Measurements from ENCODE around the gene DPM2.
A peak's percentile ranks its signal among the peaks of the same experiment; 100 is the strongest.

DPM2 gene

GRCh38 chr9:127919253-127919815, 18.3 kb downstream of the DPM2 start:
- no peak for DNase-seq (ENCODE audit: low read depth in 2 of 2)

DNA sequence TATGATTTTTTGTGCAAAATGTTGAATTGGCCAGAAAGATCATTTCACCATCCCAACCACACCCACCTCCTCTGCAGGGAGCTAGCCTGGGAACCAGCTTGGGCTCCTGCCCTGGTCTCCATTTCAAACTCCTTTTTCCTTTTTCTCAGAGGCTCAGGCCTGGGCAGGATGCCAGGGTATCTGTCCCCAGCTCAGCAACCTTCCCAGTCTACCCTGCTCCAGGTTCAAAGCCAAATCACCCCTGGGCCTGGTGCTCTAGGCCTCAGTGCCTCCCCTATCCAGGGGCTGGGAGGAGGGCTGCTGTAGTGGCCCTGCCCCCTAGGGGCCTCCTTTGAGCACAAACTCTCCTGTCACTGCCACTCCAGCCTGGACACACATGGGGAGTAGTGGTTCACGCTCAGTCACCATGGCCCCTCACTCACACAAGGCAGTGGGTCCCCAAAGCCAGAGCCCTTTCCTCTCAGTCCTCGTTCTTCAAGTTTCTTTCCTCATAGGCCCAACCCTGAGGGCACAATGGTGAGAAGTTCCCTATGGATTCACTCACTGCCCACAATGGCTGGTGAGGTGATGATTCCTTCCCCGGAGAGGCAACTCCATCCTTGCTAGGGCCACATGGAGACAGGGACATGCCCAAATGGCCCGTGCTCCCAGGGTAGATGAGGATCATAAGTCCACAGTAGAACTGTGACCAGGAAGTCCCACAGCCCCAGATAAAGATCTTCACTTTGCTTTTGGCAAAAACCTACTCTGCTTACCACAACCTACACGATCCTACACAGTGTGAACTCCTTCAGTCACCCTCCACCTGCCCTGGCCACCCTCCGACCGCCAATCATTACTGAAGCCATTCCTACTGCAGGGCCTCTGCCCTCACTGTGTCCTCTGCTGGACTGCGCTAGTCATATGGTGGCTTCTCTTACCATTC, 19.2 kb downstream of the DPM2 start:
- DNase-seq (ENCODE audit: low read depth in 2 of 2) = no peak

GRCh38 chr9:127917603-127918002, 20.1 kb downstream of the DPM2 start:
- no peak for DNase-seq (ENCODE audit: low read depth in 2 of 2)

DNA sequence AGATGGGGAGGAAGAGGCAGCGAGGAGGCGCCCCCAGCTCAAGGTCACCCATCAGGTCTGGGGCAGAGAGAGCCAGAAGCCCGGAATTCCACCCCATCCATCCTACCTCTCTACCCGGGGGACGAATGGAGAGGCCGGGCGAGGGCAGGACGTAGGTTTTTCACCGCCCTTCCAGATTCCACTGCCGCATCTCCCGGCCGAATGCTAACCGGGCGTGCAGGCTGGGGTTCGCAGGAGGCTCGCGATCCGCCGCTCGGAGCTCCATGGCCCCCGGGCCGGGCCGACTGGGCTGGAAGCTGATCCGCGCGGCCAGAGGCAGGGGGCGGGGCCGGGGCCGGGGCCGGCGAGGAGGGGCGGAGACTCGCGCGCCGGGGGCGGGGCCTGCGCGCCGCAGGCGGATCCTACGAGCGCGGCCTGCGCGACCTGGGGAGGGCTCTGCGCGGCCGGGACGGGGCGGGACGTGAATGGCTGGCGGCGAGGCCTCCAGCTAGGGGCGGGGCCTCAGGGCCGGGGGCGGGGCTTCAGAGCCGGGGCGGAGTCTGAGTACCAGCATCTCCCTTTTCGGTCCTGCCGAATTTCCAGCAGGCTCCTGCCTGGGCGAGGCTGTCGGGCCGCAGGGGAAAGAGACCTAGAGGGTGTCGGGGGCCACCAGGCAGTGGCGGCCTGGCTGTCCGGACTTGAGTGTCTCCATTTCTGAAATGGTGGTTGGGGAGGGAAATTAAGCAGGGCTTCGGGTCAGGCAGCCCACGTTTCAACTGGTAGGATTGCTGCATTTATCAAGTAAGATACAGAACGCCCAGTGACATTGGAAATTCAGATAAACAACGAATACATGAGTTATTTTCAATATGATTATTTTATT, 20.7 kb downstream of the DPM2 start, which contains the start of gene ST6GALNAC4:
Gene ST6GALNAC4, minus strand, starts transcription at position 322 of the 862 bp plus-strand sequence. CDS start 622 bp downstream, outside the sequence.
- DNase-seq (ENCODE audit: low read depth in 2 of 2) = peak; percentile 86 to 91

- no peak for DNase-seq (ENCODE audit: low read depth in 2 of 2)
Measured at GRCh38 chr9:127915801-127916719, 21.6 kb downstream of the DPM2 start.

GRCh38 chr9:127915325-127915752, 22.3 kb downstream of the DPM2 start:
- no peak for DNase-seq (ENCODE audit: low read depth in 2 of 2)

DNA sequence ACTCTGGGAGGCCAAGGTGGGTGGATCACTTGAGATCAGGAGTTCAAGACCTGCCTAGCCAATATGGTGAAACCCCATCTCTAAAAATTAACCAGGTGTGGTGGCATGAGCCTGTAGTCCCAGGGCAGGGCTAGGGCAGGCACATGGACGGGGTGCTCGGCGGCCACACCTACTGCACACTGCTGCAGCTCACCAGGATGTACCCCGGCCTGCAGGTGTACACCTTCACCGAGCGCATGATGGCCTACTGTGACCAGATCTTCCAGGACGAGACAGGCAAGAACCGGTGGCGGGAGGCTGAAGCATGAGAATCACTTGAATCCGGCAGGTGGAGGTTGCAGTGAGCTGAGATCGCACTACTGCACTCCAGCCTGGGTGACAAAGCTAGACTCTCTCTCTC, 24.0 kb downstream of the DPM2 start:
- DNase-seq (ENCODE audit: low read depth in 2 of 2) = no peak

GRCh38 chr9:127912882-127913281, 24.8 kb downstream of the DPM2 start:
- no peak for DNase-seq (ENCODE audit: low read depth in 2 of 2)

GRCh38 chr9:127912296-127912695, 25.4 kb downstream of the DPM2 start:
- no peak for DNase-seq (ENCODE audit: low read depth in 2 of 2)

GRCh38 chr9:127910613-127911205, 26.9 kb downstream of the DPM2 start:
- no peak for DNase-seq (ENCODE audit: low read depth in 2 of 2)

- DNase-seq (ENCODE audit: low read depth in 2 of 2) = no peak
Measured at GRCh38 chr9:127909839-127910273, 27.8 kb downstream of the DPM2 start.

GRCh38 chr9:127908660-127908926, 29.1 kb downstream of the DPM2 start:
- no peak for DNase-seq (ENCODE audit: low read depth in 2 of 2)

GRCh38 chr9:127907867-127908659, 29.6 kb downstream of the DPM2 start:
- no peak for DNase-seq (ENCODE audit: low read depth in 2 of 2)

DNA sequence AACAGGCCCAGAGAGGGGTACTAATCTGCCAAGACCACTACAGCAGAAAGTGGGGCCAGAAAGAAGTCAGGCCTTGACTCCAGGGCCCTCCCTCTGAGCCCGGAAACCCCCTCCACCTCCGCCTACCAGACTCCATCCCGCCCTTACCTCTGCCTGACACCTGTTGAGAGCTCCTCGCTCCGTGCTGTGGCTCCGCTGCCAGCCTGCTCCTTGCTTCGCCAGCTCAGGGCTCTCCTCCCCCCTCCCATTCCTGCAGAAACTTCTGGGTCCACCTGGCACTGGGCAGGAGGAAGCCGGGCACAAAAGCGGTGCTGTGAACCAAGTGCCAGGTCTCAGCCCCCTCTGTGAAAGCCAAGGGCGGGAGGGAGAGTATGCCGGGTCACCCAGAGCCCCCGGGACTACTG, 31.9 kb downstream of the DPM2 start:
- DNase-seq (ENCODE audit: low read depth in 2 of 2) = no peak

DNA sequence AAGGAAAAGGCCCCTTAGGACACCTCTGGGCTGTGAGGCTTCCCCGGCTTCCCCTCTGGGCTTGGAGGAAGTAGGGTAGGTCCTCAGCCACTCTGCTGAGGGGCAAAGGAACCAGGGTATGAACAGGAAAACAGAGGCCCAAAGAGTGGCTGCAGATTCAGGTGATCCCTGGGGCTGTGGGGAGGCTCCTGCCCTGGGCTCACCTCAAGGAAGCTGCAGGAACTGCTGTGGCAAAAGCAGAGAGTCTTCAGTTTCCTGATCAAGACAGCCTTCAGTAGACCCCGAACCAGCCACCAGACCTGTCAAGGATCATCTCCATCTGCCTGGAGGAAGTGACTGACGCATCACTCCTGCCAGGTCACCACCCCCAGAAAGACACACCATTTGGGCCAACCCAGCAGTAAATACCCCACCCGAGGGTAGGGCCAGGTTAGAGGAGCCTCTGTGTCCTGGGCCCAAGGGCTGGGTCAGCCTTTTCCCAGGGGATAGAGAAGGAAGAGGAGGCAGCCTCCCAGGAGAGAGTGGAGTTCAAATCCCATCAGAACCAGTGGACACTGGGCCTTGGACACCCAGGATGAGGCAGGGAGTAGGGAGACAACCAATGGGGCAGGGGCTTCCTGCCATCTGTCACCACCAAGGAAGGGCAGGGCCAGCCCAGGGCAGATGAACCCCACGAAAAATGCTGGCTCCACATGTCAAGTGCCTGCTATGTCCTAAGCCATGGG, 32.5 kb downstream of the DPM2 start:
- peak in 1 of 2 donors; percentile 37 for DNase-seq (ENCODE audit: low read depth in 2 of 2)

DNA sequence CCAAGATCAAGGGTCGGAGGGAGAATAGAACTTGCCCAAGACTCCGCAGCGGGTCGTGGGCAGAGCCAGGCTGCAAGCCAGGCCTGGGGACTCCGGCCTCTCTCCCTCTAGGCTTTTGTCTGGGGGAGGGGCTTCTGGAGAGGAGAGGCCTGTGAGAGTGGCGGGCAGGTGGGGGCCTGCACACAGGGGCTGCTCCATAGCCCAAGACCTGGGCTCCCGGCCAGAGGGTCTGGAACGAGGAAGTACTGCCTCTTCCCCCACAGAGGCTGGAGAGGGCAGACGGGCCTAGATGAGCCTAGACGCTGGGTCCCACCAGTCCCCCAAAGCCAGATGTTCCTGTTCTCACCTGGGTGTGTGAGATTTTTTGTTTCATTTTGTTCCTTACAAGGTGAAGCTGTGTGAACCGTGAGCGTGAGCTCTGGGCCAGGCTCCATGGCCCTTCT, 33.1 kb downstream of the DPM2 start:
- no peak for DNase-seq (ENCODE audit: low read depth in 2 of 2)

GRCh38 chr9:127903557-127904475, 33.8 kb downstream of the DPM2 start:
- DNase-seq (ENCODE audit: low read depth in 2 of 2) = peak in 1 of 2 donors; percentile 49
